Stimulated activated CD8-positive, alpha-beta memory T cell treated with anti-CD3 and anti-CD28 coated beads, Interleukin-12 subunit alpha, Interleukin-12 subunit beta, amount 100 ng/mL, for 24 hours (primary cell): Measurements from ENCODE around the gene TCEA2.

Experiments
- DNase-seq: peaks from one replicate; pipeline ENCODE4 v3.0.0-alpha.2; 2020; ENCODE audit errors: extremely low read depth

Gene TCEA2

GRCh38 chr20:64065062-64065973 is 2.3 kb downstream of the TCEA2 start:
- no peak for DNase-seq

- no peak for DNase-seq
Measured at GRCh38 chr20:64065974-64066343, 3.0 kb downstream of the TCEA2 start.

DNA sequence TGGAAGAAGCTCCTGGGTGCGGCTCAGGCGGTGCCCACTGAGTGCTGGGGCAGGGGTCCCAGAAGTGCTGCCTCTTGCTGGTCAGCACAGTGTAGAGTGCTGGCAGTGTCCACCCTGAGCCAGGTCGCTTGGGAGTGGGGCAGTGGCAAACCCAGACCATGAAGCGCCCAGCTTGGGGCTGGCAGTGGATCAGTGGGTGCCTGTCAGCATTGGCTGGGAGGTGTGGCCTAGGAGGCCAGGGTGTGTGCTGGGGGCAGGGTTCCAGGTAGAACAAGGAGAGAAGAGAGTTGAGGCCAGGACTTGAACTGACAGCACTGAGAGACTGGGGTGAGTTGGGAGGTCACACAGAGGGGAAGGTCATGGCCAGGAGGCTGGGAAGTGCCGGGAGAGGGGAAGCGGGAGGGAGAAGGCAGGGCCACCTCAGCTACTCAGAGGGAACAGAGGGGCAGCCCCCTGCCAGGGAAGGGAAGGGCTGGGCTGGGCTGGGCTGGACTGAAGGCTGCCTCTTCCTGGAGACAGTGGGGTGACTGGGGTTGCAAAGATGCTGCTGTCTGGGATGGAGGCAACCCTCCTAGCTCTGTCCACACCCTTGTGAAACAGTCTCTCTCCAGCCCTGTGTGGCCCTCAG is 4.1 kb downstream of the TCEA2 start:
- DNase-seq, result no peak

- DNase-seq, result no peak
Measured at GRCh38 chr20:64067733-64068307, 4.8 kb downstream of the TCEA2 start.

DNA sequence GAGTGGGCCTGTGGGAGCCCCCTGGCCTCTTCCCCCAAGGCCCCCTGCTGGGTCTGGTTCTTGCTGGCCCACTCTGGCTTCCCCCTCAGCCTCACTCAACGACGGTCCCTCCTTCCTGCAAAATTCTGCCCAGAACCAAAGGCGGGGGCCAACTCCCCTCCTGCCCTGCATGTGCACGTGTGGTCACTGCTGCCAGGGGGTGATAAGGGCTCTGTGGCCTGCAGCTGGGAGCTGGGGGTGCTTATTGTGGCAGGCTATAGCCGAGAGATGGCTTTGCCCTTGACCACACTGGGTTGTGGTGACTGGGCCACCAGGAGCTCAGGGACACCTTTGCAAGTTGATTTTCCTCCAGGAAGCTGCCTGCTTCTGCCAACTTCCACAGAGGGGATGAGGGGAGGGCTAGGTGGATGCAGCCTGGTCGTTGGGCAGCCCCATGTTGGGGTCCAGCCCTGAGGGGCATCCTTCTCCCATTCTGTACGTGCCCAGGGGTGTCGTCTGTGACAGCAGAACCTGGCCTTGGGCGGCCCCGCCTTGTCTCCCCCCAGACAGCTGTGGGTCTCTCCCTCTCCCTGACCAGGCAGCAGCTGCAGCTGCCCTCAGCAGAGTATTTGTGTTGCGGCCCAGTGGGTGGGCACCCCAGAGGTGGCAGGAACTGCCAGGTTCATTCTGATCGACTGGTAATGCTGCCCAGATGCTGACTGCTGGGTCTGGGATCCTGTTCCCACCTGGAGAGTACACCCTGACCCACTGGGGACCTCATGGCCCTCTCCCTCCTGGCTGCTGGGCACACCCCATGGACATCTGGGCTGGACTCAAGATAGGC is 5.6 kb downstream of the TCEA2 start:
- DNase-seq, result no peak

DNA sequence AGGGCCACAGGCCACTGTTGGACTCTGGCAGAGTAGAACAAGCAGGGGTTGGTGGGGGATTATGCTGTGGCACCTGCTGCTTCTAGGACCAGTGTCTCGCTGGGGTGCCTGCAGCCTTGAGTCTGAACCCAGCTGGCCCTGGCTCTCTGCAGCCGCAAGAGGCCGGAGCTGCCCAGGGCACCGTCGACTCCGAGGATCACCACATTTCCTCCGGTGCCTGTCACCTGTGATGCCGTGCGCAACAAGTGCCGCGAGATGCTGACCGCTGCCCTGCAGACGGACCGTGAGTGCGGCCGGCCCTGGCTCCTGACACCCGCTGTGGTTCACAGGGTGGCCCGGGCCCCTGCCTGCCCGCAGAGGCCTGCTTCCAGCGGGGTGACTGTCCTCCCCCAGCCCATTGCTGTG is 6.2 kb downstream of the TCEA2 start:
- no peak for DNase-seq

DNA sequence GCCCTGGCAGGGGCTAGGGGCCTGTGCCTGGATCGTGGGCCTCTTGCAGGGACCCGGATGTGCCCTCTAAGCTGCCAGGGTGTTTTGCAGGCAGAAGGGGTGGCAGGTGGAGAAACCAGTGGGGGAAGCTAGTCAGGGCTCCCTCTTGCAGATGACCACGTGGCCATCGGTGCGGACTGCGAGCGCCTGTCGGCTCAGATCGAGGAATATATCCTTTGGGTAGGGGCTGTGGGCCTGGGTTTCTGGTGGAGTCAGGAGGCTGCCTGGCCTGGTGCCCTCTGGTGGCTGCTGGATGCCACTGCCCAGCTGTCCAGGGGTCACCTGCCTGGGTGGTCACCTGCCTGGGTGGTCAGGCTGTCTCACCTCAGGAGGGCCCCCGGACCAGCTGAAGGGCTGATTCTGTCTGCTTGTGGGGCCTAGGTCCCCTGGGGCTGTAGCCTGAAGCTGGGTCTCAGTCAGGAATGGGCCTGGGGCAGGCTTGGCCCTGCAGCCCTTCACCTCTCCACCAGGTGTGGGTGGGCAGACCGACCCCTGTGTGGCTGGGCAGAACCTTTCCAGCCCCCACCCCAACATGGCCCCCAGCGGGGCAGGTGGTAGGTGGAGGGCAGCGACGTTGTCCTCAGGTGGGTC is 6.7 kb downstream of the TCEA2 start:
- DNase-seq, result no peak

DNA sequence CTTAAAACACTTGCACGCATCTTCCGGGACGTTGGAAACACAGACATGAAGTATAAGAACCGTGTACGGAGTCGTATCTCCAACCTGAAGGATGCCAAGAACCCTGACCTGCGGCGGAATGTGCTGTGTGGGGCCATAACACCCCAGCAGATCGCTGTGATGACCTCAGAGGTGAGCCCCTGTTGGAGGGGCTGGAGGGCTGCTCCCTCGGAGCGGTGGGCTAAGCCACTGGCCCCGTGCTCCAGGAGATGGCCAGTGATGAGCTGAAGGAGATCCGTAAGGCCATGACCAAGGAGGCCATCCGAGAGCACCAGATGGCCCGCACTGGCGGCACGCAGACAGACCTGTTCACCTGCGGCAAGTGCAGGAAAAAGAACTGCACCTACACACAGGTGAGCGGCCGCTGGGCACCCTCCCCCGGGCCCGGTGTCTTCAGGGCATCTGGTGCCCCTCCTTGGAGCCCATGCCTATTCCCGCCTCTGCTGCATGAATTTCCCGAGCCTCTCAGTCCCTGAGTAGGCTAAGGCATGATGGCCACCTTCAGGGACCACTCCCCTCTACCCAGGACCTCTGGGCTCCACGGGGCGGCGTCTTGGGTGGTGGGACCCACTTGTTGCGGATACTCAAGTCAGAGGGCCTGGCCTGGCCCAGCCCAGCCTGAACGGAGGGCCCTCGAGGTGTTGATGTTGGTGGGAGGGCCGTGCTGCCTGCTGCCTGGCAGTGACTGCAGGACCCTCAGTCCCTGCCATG is 7.4 kb downstream of the TCEA2 start:
- DNase-seq, result no peak

- no peak for DNase-seq
Measured at GRCh38 chr20:64071341-64072332, 8.6 kb downstream of the TCEA2 start.

GRCh38 chr20:64072498-64073063 is 9.6 kb downstream of the TCEA2 start:
- DNase-seq, result no peak

DNA sequence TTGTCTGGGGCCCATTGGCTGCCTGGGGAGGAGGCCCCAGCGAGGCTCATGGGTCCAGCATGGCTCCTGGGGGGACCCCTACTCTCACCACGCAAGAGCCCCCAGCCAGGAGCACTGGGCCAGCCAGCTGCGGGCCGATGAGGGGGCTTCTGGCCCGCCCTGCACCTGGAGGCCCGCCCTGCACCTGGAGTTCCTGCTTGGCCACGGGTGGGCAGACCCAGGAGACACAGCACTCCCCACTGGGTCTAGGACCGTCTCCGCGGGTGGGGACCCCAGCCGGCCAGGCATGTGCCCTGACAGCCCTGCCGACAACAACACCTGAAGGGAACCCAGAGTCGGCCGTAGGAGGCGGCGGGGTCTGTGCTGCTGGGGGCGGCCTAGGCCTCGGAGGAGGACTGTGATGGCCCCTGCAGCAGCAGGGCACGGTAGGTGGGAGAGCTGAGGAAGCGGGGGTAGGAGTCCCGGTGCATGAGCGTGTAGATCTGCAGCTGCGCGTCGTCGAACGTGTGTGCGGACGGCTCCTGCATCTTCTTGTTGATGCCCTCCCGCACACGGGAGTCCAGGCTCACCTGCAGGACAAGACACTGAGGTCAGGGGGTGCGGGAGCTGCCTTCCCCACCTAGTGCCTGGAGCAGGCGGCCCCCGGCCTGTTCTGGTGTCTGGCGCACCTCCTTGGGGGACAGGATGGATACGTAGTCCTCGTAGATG is 10.6 kb downstream of the TCEA2 start:
- DNase-seq, result no peak

DNA sequence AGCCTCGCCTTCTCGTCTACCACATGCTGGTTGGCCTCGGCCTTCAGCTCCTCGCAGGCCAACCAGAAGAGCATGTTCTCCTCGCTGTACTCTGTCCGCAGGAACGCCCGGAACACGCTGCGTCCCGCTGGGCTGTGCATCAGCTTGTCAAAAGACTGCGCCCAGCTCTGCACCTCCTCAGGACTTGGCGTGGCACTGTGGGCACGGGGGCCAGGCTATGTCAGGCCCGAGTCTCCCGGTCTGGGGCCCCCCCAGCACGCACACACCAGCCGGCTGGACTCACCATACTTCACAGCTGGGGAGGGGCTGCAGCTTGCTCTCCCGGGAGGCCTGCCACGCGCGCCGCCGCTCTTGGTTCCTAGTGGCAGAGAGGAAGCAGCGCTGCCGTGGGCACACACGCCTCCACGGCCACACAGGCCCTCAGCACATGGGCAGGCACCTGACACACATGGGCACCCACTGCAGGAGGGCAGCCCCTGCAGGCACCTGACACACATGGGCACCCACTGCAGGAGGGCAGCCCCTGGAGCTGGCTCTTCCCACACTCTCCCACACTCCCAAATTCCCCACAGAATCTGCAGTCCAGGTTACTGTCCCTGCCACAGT is 11.3 kb downstream of the TCEA2 start:
- DNase-seq, result no peak

DNA sequence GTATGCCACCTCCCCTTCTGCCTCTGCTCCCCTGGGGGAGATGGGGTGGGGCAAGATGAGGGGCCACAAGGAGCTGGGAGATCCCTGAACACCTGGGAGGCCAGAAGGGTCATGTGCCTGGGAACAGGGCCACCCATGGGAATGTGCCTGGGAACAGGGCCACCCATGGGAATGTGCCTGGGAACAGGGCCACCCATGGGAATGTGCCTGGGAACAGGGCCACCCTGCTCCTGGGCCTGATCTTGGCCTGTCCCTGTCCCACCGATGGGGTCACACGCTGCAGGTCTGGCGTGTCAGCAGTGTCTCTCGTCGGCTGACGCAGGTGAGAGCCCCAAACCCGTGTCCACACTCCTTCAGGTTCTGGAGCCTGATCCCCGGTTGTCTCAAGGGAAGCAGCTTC is 12.0 kb downstream of the TCEA2 start:
- no peak for DNase-seq

DNA sequence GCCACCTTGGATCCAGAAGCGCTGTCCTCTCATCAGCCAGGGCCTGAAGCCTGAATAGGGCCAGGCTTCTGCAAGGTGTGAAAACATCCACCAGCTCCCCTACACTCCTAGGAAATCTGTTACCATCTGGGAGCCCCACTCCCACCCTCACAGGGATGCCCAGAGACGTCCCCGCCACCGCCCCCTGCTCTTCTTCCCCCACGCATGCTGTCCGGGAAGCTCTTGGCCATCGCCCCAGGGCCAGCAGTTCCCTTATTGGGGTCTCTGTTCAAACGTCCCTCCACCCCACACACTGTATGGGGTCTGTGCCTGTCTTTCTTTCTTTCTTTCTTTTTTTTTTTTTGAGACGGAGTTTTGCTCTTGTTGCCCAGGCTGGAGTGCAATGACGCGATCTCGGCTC is 12.6 kb downstream of the TCEA2 start:
- DNase-seq, result no peak

DNA sequence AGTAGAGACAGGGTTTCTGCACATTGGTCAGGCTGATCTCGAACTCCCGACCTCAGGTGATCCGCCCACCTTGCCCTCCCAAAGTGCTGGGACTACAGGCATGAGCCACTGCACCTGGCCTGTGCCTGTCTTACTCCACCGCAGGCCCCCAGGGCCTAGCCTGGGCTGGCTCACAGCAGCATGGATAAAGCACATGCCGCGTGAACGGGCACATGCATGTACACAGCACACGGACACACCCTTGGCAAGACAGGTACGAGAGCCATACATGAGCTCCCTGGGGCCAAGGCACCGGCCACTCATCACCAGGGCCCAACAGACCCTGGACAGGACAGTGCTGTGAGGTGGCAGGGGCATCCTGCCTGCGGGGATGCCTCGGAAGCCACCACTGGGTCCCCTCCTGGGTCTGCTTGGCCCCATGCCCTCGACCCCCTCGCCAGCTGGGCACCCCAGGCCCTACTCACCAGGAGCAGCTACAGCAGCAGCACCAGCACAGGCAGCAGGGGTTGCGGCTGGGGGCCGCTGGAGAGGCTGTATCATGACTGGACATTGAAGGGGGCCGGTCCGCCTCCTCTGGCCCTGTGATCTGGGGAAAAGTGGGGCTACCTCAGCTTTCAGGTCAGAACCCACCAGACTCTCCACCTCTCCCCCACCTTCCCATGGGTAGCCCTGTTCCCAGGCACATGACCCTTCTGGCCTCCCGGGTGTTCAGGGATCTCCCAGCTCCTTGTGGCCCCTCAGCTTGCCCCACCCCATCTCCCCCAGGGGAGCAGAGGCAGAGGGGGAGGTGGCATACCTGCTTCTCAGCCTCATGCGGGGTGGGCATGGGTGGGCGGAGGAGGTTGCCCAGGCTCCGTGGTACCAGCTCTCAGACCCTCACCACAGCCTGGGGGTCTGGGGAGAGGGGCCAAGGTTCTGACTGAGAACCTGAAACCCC is 13.3 kb downstream of the TCEA2 start:
- DNase-seq, result no peak

DNA sequence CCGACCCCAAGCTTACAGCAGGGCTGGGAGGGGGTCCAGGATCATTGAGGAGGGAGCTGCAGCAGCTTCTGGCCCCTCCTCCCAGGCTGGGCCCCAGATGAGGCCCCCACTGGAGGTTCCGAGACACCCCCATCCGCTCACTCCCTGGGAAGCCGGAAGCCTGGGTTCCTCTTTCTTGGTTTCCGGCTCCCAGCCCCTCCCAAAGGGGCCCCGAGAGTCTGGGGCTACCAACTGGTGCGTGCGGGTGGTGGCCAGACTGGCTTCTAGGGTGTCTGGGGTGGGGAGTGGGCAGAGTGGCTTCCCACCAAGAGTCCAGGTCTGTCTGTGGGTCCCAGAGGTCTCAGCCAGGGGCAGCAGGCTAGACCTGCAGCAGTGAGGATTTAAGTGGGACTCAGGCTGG is 14.1 kb downstream of the TCEA2 start:
- DNase-seq, result no peak

GRCh38 chr20:64077541-64077875 is 14.5 kb downstream of the TCEA2 start:
- DNase-seq, result no peak
